SK-N-SH (cell line): Measurements from ENCODE around the gene SPSB3. TPM values are rescaled to one million over a fixed set of nuclear protein-coding genes. Genes with fewer than 3 reads are reported as not detected.

Source experiments
- CTCF ChIA-PET: fragments of 300-600, 350-600 bp; formaldehyde crosslinking; extraction: SDS; loops from one replicate; lab custom pipeline; 2021; lab: Yijun Ruan, JAX
- POLR2A ChIA-PET: fragments of 350-600 bp; sonication (Branson Sonifier 250); formaldehyde crosslinking; extraction: SDS; loops from one replicate; lab custom pipeline; 2020; ENCODE audit warnings: antibody characterized with exemption, inconsistent platforms; lab: Yijun Ruan, JAX
- DNase-seq: peaks from one replicate; pipeline ENCODE4 v3.0.0; 2012
- H2AFZ ChIP-seq: fragments of 200-600 bp; sonication (generic); 2 replicates; pipeline ENCODE4 v1.8.1; 2016; ENCODE audit warnings: antibody characterized with exemption, mild to moderate bottlenecking, low read depth
- H3F3A ChIP-seq: fragments of 200-600 bp; sonication (generic); replicated peaks from 2 replicates; pipeline ENCODE3; 2016; ENCODE audit warnings: antibody characterized with exemption, mild to moderate bottlenecking; ENCODE audit not compliant: insufficient read depth
- H3K27ac ChIP-seq, 2 experiments: fragments of 200-500 bp in 1 of 2; fragments of 200-600 bp in 1 of 2; sonication (Bioruptor generic) in 1 of 2; sonication (generic), shearing (Covaris generic) in 1 of 2; 2 replicates each; pipeline versions ENCODE4 v1.5.1 to v1.6.1; 2014 to 2016; ENCODE audit warnings: low read depth in 2 of 2, inconsistent platforms in 1 of 2, low read length in 1 of 2, mild to moderate bottlenecking in 1 of 2, mixed read lengths in 1 of 2
- H3K27me3 ChIP-seq: fragments of 200-600 bp; sonication (generic), shearing (Covaris generic); 2 replicates; pipeline ENCODE4 v1.6.1; 2016; ENCODE audit warnings: mixed run types; ENCODE audit not compliant: insufficient read depth
- H3K36me3 ChIP-seq, 2 experiments: fragments of 200-500 bp in 1 of 2; fragments of 200-600 bp in 1 of 2; sonication (Bioruptor generic) in 1 of 2; sonication (generic) in 1 of 2; replicated peaks in 1 of 2; 2 replicates each; pipeline versions ENCODE3 to v1.5.1; 2014 to 2016; ENCODE audit warnings: low read length in 1 of 2, mild to moderate bottlenecking in 1 of 2; ENCODE audit not compliant: insufficient read depth in 2 of 2, control insufficient read depth in 1 of 2
- H3K4me1 ChIP-seq, 2 experiments: fragments of 200-500 bp in 1 of 2; fragments of 200-600 bp in 1 of 2; sonication (Bioruptor generic) in 1 of 2; sonication (generic), shearing (Covaris generic) in 1 of 2; 2 replicates each; pipeline versions ENCODE4 v1.5.1 to v1.6.1; 2014 to 2016; ENCODE audit warnings: low read depth in 1 of 2, low read length in 1 of 2, mixed run types in 1 of 2; ENCODE audit not compliant: insufficient read depth in 2 of 2, control insufficient read depth in 1 of 2
- H3K4me2 ChIP-seq: fragments of 200-600 bp; sonication (generic), shearing (Covaris generic); 2 replicates; pipeline ENCODE4 v1.6.1; 2017; ENCODE audit warnings: mixed run types
- H3K4me3 ChIP-seq, 2 experiments: fragments of 200-500 bp in 1 of 2; fragments of 200-600 bp in 1 of 2; sonication (Bioruptor generic) in 1 of 2; sonication (generic), shearing (Covaris generic) in 1 of 2; 2 replicates each; pipeline versions ENCODE4 v1.5.1 to v1.8.1; 2014 to 2016; ENCODE audit warnings: low read depth in 2 of 2, inconsistent platforms in 1 of 2, low read length in 1 of 2, mild to moderate bottlenecking in 1 of 2, mixed read lengths in 1 of 2, moderate library complexity in 1 of 2
- H3K79me2 ChIP-seq: fragments of 200-600 bp; sonication (generic); 2 replicates; pipeline ENCODE4 v1.8.1; 2017; ENCODE audit warnings: mild to moderate bottlenecking; ENCODE audit not compliant: insufficient read depth
- H3K9ac ChIP-seq: fragments of 200-600 bp; sonication (generic); 2 replicates; pipeline ENCODE4 v1.6.1; 2017; ENCODE audit warnings: mixed run types
- H3K9me2 ChIP-seq: fragments of 200-600 bp; sonication (generic); 2 replicates; pipeline ENCODE4 v1.6.1; 2017; ENCODE audit warnings: mixed run types
- H3K9me3 ChIP-seq: fragments of 200-600 bp; sonication (generic); 2 replicates; pipeline ENCODE4 v1.6.1; 2017; ENCODE audit warnings: mixed run types, mild to moderate bottlenecking, moderate library complexity
- H4K20me1 ChIP-seq: fragments of 200-600 bp; sonication (generic); 2 replicates; pipeline ENCODE4 v1.6.1; 2017; ENCODE audit warnings: mild to moderate bottlenecking, mixed run types; ENCODE audit not compliant: insufficient read depth
- ELF1 ChIP-seq: IDR thresholded peaks from 2 replicates; pipeline ENCODE4 v1.4.0; 2012
- EZH2phosphoT487 ChIP-seq: fragments of 200-600 bp; sonication (generic); IDR thresholded peaks from 2 replicates; pipeline ENCODE4 v1.6.1; 2017; ENCODE audit warnings: low read depth, mixed run types, mild to moderate bottlenecking, antibody characterized with exemption, moderate library complexity, borderline replicate concordance
- FOSL2 ChIP-seq: IDR thresholded peaks from 2 replicates; pipeline ENCODE4 v1.4.0; 2012; ENCODE audit warnings: low read depth, mild to moderate bottlenecking, moderate library complexity, borderline replicate concordance
- GABPA ChIP-seq: IDR thresholded peaks from 2 replicates; pipeline ENCODE4 v1.4.0; 2012; ENCODE audit warnings: low read depth, mild to moderate bottlenecking
- MEF2A ChIP-seq: IDR thresholded peaks from 2 replicates; pipeline ENCODE4 v1.4.0; 2012; ENCODE audit warnings: low read depth, borderline replicate concordance
- NFIC ChIP-seq: IDR thresholded peaks from 2 replicates; pipeline ENCODE4 v1.4.0; 2012; ENCODE audit warnings: borderline replicate concordance
- POLR2AphosphoS5 ChIP-seq: IDR thresholded peaks from 2 replicates; pipeline ENCODE4 v1.6.1; 2012; ENCODE audit warnings: low read depth, low read length
- RAD21 ChIP-seq: IDR thresholded peaks from 2 replicates; pipeline ENCODE4 v1.6.1; 2012; ENCODE audit warnings: mild to moderate bottlenecking, low read length
- RCOR1 ChIP-seq: fragments of 150-350 bp; IDR thresholded peaks from 2 replicates; pipeline ENCODE4 v1.6.1; 2017; ENCODE audit warnings: antibody characterized with exemption, low read length
- RFX5 ChIP-seq: IDR thresholded peaks from 2 replicates; pipeline ENCODE4 v1.6.1; 2012; ENCODE audit warnings: mild to moderate bottlenecking, improper control_type of control experiment, low read length
- RXRA ChIP-seq: IDR thresholded peaks from 2 replicates; pipeline ENCODE4 v1.4.0; 2012; ENCODE audit warnings: low read depth, mild to moderate bottlenecking, borderline replicate concordance
- SIN3A ChIP-seq: IDR thresholded peaks from 2 replicates; pipeline ENCODE4 v1.6.1; 2012; ENCODE audit warnings: low read depth, mild to moderate bottlenecking, low read length, moderate library complexity, borderline replicate concordance
- SMC3 ChIP-seq: IDR thresholded peaks from 2 replicates; pipeline ENCODE4 v1.6.1; 2012; ENCODE audit warnings: low read depth, low read length, improper control_type of control experiment
- TAF1 ChIP-seq: IDR thresholded peaks from 2 replicates; pipeline ENCODE4 v1.6.1; 2012; ENCODE audit warnings: low read depth, mild to moderate bottlenecking, low read length, moderate library complexity, borderline replicate concordance
- TCF12 ChIP-seq: IDR thresholded peaks from 2 replicates; pipeline ENCODE4 v1.4.0; 2012
- WGBS: methylation state at CpG from one replicate; pipeline ENCODE4 v1.1.6; 2017; ENCODE audit warnings: low lambda C conversion rate; 5-methylcytosine and 5-hydroxymethylcytosine counted together
- polyA plus RNA-seq, 3 experiments: library from polyadenylated mRNA; depleted of rRNA; stranded (reverse); fragments of >200 nt; gene quantifications; 2 replicates each; pipeline ENCODE4 v1.2.3, GENCODE V29; 2012
- TF ChIP-seq, protein P1 (sequence below): fragments of 150-350 bp; IDR thresholded peaks from 2 replicates; pipeline ENCODE4 v1.6.1; 2016; ENCODE audit warnings: mild to moderate bottlenecking, low read depth, low read length
- TF ChIP-seq, protein P2 (sequence below): fragments of 150-350 bp; IDR thresholded peaks from 2 replicates; pipeline ENCODE4 v1.6.1; 2017; ENCODE audit warnings: antibody characterized with exemption, low read length, low read depth, borderline replicate concordance
- TF ChIP-seq, protein P3 (sequence below): IDR thresholded peaks from 2 replicates; pipeline ENCODE4; 2012
- TF ChIP-seq, protein P4 (sequence below): IDR thresholded peaks from 2 replicates; pipeline ENCODE4 v1.4.0; 2012; ENCODE audit warnings: low read depth, borderline replicate concordance

The SPSB3 gene
- polyA plus RNA-seq, 1 of the 3 experiments (the other 2 are of a cell fraction), result 40.6 TPM

DNA sequence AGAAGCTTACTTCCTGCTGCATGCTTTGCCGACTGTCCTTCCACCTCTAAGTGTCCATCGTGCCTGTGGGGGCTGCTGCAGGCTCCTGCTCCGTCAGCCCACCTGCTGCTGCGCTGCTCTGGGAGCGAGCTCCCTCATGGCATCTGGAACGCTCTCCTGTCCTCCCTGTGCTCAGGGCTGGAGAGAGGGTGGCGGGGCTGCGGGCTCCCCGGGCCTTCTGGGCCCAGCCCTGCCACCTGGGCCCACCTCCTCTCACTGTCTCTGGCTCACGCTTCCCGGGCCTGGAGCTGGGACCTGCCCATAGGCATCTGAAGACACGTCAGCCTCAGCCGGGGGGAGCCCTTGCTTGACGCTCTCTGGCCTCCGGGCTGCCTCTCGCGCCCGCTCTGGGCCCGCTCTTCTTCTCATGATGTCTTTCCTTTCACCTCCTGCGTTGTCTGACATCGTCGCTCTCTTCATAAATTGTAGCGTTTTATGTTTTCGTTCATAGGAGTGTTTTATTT, 38.0 kb downstream of the SPSB3 start:
- Histone ChIP-seq H3K4me2 (no peak overlapping the region), H3F3A (peaks cover 7% of the 10 kb centered on the region), H3K27ac (no peak overlapping the region), H3K79me2 (0 out of 2 replicates have a peak, but pooled peaks cover 4% of the 10 kb centered on the region), H2AFZ (no peak overlapping the region), H3K36me3 (peaks cover 4 to 58% of the 10 kb centered on the region in 2 experiments), H3K27me3 (no peaks in the 10 kb centered on the region), H3K9me2 (no peaks in the 10 kb centered on the region), H3K4me3 (no peak overlapping the region), H3K9ac (no peak overlapping the region), H3K9me3 (no peaks in the 10 kb centered on the region), H4K20me1 (no peaks in the 10 kb centered on the region), H3K4me1 (no peaks in the 10 kb centered on the region)
- POLR2A ChIA-PET, result no interaction called here
- DNase-seq, result no peak
- no peak for TF ChIP-seq RXRA
- CTCF ChIA-PET, result no interaction called here
- 94% methylated on average over 16 of the region's 24 CpGs for WGBS

DNA sequence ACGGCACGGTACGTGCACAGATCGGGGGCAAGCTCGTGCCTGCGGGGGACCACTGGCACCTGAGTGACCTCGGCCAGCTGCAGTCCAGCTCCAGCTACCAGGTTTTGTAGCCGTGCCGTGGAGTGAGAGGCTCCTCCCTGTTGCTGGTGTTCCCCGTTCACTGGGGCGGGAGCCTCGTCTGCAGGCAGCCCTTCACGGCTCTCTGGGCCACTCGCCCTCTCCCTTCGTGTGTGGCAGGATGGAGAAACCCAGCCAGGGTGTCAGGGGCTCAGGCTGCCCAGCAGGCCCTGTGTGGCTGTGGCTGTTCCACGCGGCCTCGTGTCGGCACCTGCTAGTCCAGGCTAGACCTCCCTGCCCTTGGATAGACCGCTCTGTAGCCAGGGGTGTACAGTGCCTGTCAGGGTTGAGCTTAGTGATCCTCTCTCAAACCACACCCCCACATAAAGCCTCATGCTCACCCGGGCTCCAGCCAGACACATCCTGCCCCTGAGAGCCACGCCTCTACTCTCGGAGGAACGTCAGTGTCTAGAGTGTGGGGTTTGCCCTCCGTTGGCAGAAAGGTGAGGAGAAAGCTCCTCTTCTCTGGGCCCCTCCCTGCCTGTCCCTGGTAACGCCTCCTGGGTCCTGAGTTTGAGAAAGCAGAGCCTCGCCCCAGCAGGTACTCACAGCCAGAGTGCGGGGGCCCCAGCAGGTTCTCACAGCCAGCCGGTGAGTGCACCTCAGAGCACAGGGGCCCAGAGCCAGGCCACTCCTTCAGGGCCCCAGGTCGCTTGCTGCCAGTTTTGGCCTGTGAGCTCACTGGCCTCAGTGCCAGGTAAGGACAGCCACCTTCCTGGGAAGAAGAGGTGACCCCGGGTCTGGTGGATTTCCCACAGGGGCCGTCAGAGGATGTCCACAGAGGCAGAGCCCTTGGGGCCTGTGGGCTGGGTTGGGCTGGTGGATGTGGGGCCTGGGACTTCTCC, 38.7 kb downstream of the SPSB3 start:
- Histone ChIP-seq H3K27me3 (no peaks in the 10 kb centered on the region), H3K79me2 (0 out of 2 replicates have a peak, but pooled peaks cover 4% of the 10 kb centered on the region), H3K9me2 (no peaks in the 10 kb centered on the region), H3K9ac (no peak overlapping the region), H3K4me2 (no peak overlapping the region), H3K27ac (no peak overlapping the region), H3K4me3 (no peak overlapping the region), H3K4me1 (no peaks in the 10 kb centered on the region), H2AFZ (no peak overlapping the region), H4K20me1 (no peaks in the 10 kb centered on the region), H3K9me3 (no peaks in the 10 kb centered on the region), H3F3A (peaks cover 14% of the 10 kb centered on the region), H3K36me3 (peaks cover under 1 to 51% of the 10 kb centered on the region in 2 experiments)
- DNase-seq, result no peak
- WGBS, result 93% methylated on average over 23 of the region's 32 CpGs
- TF ChIP-seq SMC3 (no peak), EZH2phosphoT487 (no peak), GABPA (no peak), TCF12 (no peak), ELF1 (no peak), NFIC (no peak), SIN3A (no peak), FOSL2 (no peak), RCOR1 (no peak), POLR2AphosphoS5 (no peak), TAF1 (no peak), RXRA (no peak), MEF2A (no peak), RFX5 (no peak), RAD21 (no peak)
- TF ChIP-seq, protein P1, sequence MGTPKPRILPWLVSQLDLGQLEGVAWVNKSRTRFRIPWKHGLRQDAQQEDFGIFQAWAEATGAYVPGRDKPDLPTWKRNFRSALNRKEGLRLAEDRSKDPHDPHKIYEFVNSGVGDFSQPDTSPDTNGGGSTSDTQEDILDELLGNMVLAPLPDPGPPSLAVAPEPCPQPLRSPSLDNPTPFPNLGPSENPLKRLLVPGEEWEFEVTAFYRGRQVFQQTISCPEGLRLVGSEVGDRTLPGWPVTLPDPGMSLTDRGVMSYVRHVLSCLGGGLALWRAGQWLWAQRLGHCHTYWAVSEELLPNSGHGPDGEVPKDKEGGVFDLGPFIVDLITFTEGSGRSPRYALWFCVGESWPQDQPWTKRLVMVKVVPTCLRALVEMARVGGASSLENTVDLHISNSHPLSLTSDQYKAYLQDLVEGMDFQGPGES, result no peak
- TF ChIP-seq, protein P2, sequence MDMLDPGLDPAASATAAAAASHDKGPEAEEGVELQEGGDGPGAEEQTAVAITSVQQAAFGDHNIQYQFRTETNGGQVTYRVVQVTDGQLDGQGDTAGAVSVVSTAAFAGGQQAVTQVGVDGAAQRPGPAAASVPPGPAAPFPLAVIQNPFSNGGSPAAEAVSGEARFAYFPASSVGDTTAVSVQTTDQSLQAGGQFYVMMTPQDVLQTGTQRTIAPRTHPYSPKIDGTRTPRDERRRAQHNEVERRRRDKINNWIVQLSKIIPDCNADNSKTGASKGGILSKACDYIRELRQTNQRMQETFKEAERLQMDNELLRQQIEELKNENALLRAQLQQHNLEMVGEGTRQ, result no peak
- TF ChIP-seq, protein P3, sequence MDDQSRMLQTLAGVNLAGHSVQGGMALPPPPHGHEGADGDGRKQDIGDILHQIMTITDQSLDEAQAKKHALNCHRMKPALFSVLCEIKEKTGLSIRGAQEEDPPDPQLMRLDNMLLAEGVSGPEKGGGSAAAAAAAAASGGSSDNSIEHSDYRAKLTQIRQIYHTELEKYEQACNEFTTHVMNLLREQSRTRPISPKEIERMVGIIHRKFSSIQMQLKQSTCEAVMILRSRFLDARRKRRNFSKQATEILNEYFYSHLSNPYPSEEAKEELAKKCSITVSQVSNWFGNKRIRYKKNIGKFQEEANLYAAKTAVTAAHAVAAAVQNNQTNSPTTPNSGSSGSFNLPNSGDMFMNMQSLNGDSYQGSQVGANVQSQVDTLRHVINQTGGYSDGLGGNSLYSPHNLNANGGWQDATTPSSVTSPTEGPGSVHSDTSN, result no peak
- TF ChIP-seq, protein P4, sequence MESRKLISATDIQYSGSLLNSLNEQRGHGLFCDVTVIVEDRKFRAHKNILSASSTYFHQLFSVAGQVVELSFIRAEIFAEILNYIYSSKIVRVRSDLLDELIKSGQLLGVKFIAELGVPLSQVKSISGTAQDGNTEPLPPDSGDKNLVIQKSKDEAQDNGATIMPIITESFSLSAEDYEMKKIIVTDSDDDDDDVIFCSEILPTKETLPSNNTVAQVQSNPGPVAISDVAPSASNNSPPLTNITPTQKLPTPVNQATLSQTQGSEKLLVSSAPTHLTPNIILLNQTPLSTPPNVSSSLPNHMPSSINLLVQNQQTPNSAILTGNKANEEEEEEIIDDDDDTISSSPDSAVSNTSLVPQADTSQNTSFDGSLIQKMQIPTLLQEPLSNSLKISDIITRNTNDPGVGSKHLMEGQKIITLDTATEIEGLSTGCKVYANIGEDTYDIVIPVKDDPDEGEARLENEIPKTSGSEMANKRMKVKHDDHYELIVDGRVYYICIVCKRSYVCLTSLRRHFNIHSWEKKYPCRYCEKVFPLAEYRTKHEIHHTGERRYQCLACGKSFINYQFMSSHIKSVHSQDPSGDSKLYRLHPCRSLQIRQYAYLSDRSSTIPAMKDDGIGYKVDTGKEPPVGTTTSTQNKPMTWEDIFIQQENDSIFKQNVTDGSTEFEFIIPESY, result no peak
- ChIA-PET POLR2A (no interaction called here), CTCF (no interaction called here)
